Activated CD4-positive, alpha-beta memory T cell treated with anti-CD3 and anti-CD28 coated beads for 36 hours (primary cell): ENCODE results near the gene SAFB. TPM values are rescaled to one million over a fixed set of nuclear protein-coding genes. Genes with fewer than 3 reads are reported as not detected.

Source experiments
- CTCF ChIA-PET: fragments of 350-600 bp; sonication (Branson Sonifier 250); formaldehyde crosslinking; loops from one replicate; lab custom pipeline; 2021; ENCODE audit warnings: antibody characterized with exemption, inconsistent platforms; lab: Charles Lee
- POLR2A ChIA-PET: fragments of 350-600 bp; sonication (Branson Sonifier 250); formaldehyde crosslinking; loops from one replicate; lab custom pipeline; 2021; ENCODE audit warnings: antibody characterized with exemption; lab: Charles Lee
- DNase-seq: peaks from one replicate; pipeline ENCODE4 v3.0.0-alpha.2; 2020
- H3K27ac Mint-ChIP-seq: one replicate; pipeline ENCODE4 v1.8.0; 2021; ENCODE audit warnings: mixed read lengths
- H3K27me3 Mint-ChIP-seq: one replicate; pipeline ENCODE4 v1.8.0; 2021; ENCODE audit warnings: mixed read lengths
- H3K36me3 Mint-ChIP-seq: one replicate; pipeline ENCODE4 v1.8.0; 2021; ENCODE audit warnings: mixed read lengths
- H3K4me1 Mint-ChIP-seq: one replicate; pipeline ENCODE4 v1.8.0; 2021; ENCODE audit warnings: low read depth, mixed read lengths
- H3K4me3 Mint-ChIP-seq: one replicate; pipeline ENCODE4 v1.8.0; 2021; ENCODE audit warnings: mild to moderate bottlenecking, mixed read lengths
- H3K9me3 Mint-ChIP-seq: one replicate; pipeline ENCODE4 v1.8.0; 2021; ENCODE audit warnings: mixed read lengths
- intact Hi-C: fragments of 100-400 bp; cut with micrococcal nuclease; formaldehyde crosslinking; loops from one replicate; pipeline ENCODE4 v1.15.1; 2023
- total RNA-seq, 2 experiments: library from RNA; stranded (reverse); gene quantifications; one replicate each; pipeline ENCODE4 v1.2.3, GENCODE V29; 2021

Gene SAFB
- total RNA-seq, 2 experiments from 2014 or later = 103 to 113 TPM

DNA sequence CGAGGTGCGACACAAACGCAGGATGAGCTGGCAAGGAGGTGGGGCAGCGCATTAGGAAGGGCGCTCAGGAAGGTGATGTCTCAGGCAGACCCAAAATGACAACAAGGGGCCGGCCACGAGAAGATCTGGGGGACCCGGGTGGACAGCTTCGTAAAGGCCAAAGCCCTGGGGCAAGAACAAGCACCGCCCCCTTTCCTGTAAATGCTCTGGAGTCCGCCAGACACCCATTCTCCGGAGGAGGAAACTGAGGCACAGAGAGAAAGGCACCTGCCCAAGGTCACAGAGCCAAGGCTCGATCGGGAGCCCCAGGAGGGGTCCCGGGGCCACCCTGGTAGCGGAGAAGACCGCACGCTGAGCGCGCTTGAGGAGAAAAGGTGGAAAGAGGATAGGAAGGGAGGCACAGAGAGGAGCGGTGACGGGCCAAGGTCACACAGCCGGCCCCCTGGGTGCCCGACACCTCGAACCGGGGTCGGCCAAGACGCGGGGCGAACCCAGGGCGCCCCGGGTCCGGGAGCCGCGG is 878 bp upstream of the SAFB start:
- Mint-ChIP-seq H3K4me3 (peak overlapping the region; percentile 100), H3K27ac (peak overlapping the region; percentile 92), H3K9me3 (no peaks in the 10 kb centered on the region), H3K36me3 (peaks cover 67% of the 10 kb centered on the region), H3K27me3 (peaks cover 3% of the 10 kb centered on the region), H3K4me1 (peaks cover 66% of the 10 kb centered on the region)
- CTCF ChIA-PET = interaction anchor here (1.1 to 2.5 kb wide), 4 partner anchors 26 to 267 kb away, joined by 3 to 11 read pairs (median 5); partner anchors contain the start of genes NRTN and RPL36
- intact Hi-C loops = loop anchor here (1.0 to 2.0 kb wide), 2 partner anchors 169 to 282 kb away; partner anchors contain the start of genes DUS3L and VMAC
- POLR2A ChIA-PET = interaction anchor here (0.5 to 3.0 kb wide), 9 partner anchors 13 to 282 kb away, joined by 3 to 24 read pairs (median 5); partner anchors contain the start of genes CATSPERD, LONP1, NDUFA11 and RPL36
- DNase-seq = peak; percentile 50

- intact Hi-C loops = loop anchor here (1.0 to 2.0 kb wide), 3 partner anchors 57 to 167 kb away; partner anchors contain the start of genes CATSPERD, DUS3L, LONP1 and MICOS13
- Mint-ChIP-seq H3K27ac (peak overlapping the region; percentile 100), H3K27me3 (peaks cover 3% of the 10 kb centered on the region), H3K4me3 (peak overlapping the region; percentile 100), H3K36me3 (peaks cover 64% of the 10 kb centered on the region), H3K9me3 (no peaks in the 10 kb centered on the region), H3K4me1 (peaks cover 67% of the 10 kb centered on the region)
- CTCF ChIA-PET = interaction anchor here (0.6 to 2.5 kb wide), 5 partner anchors 11 to 196 kb away, joined by 3 to 11 read pairs (median 4); partner anchors contain the start of genes CATSPERD, LONP1, NRTN and RPL36
- peak; percentile 18 for DNase-seq
- POLR2A ChIA-PET = interaction anchor here (0.7 to 3.0 kb wide), 8 partner anchors 12 to 280 kb away, joined by 3 to 24 read pairs (median 6); partner anchors contain the start of genes CATSPERD, LONP1, NDUFA11 and RPL36
Measured at GRCh38 chr19:5623397-5624017, 624 bp downstream of the SAFB start.

GRCh38 chr19:5624018-5624663 is 1.3 kb downstream of the SAFB start:
- CTCF ChIA-PET = interaction anchor here (1.4 kb wide), 1 partner anchor 65 kb away, joined by 6 read pairs; the partner anchor contains the start of gene RPL36
- peak; percentile 29 for DNase-seq
- H3K4me3 Mint-ChIP-seq = peak overlapping the region; percentile 100

GRCh38 chr19:5624741-5625278 is 1.9 kb downstream of the SAFB start:
- ChIA-PET POLR2A (no interaction called here), CTCF (interaction anchor here (1.4 kb wide), 1 partner anchor 65 kb away, joined by 6 read pairs; the partner anchor contains the start of gene RPL36)
- intact Hi-C loops = no loop called here
- Mint-ChIP-seq H3K4me1 (peaks cover 69% of the 10 kb centered on the region), H3K27me3 (peaks cover 3% of the 10 kb centered on the region), H3K4me3 (peak overlapping the region; percentile 100), H3K36me3 (peaks cover 65% of the 10 kb centered on the region), H3K27ac (peak overlapping the region; percentile 100), H3K9me3 (no peaks in the 10 kb centered on the region)
- DNase-seq = no peak

More at GRCh38 chr19:5624018-5624663, 1.3 kb downstream of the SAFB start:
- H3K36me3 Mint-ChIP-seq = peaks cover 66% of the 10 kb centered on the region
- intact Hi-C loops = no loop called here
- H3K27ac Mint-ChIP-seq = peak overlapping the region; percentile 100
- POLR2A ChIA-PET = no interaction called here
- H3K27me3 Mint-ChIP-seq = peaks cover 3% of the 10 kb centered on the region
- peaks cover 67% of the 10 kb centered on the region for H3K4me1 Mint-ChIP-seq
- no peaks in the 10 kb centered on the region for H3K9me3 Mint-ChIP-seq

DNA sequence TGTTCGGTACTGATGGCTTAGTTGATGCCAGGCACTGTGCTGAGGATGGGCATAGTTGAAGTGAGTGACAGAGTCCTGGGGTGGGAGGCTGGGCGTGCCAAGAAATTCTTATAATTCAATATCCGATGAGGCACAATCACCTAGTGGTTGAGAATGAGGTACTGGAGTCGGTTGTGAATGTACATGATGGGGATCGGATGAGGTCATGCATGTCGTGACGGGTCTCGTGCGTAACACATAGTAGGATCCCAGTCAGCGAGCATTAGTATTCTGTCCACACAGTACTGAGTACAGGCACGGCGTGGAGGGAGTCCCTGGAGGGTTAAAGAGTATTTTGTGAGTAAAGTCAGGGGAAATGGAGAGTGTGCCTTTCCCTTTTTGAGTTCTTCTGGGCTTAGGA is 2.8 kb downstream of the SAFB start:
- Mint-ChIP-seq H3K4me3 (peak overlapping the region; percentile 100), H3K4me1 (peaks cover 62% of the 10 kb centered on the region), H3K27me3 (peaks cover 3% of the 10 kb centered on the region), H3K27ac (peak overlapping the region; percentile 18), H3K9me3 (no peaks in the 10 kb centered on the region), H3K36me3 (peaks cover 64% of the 10 kb centered on the region)
- intact Hi-C loops = no loop called here
- ChIA-PET POLR2A (no interaction called here), CTCF (interaction anchor here (1.2 kb wide), 1 partner anchor 64 kb away, joined by 3 read pairs; no protein-coding TSS in a partner anchor)
- no peak for DNase-seq

GRCh38 chr19:5627395-5627904 is 4.6 kb downstream of the SAFB start:
- POLR2A ChIA-PET = interaction anchor here (0.6 kb wide), 1 partner anchor 11 kb away, joined by 3 read pairs; no protein-coding TSS in a partner anchor
- Mint-ChIP-seq H3K9me3 (no peaks in the 10 kb centered on the region), H3K36me3 (peaks cover 67% of the 10 kb centered on the region), H3K4me1 (peaks cover 67% of the 10 kb centered on the region), H3K27me3 (peaks cover 3% of the 10 kb centered on the region), H3K4me3 (no peak overlapping the region), H3K27ac (peak overlapping the region; percentile 47)
- CTCF ChIA-PET = interaction anchor here (0.7 to 0.9 kb wide), 2 partner anchors 38 to 177 kb away, joined by 3 read pairs; partner anchors contain the start of gene NRTN
- intact Hi-C loops = no loop called here
- DNase-seq = peak; percentile 69

DNA sequence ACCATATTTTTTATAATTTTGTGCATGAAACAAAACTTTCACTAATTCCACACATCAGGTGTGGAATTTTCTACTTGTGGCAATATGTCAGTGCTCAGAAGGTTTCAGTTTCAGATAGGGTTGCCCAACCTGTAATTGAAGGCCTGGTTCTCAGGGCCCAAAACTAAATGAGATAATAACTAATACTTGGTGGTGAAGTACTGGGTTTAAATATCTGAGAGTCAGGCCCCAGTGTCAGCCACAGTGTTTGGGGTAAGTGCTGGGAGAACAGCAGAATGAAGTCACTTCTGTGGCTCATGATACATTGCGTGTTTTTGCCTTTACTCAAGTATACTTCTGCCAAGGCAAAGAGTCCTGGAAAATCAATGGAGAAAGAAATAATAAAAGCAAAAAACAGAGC is 5.6 kb downstream of the SAFB start:
- Mint-ChIP-seq H3K4me1 (peaks cover 76% of the 10 kb centered on the region), H3K27ac (peak overlapping the region; percentile 51), H3K36me3 (peaks cover 63% of the 10 kb centered on the region), H3K4me3 (no peak overlapping the region), H3K9me3 (no peaks in the 10 kb centered on the region), H3K27me3 (no peaks in the 10 kb centered on the region)
- intact Hi-C loops = no loop called here
- ChIA-PET CTCF (no interaction called here), POLR2A (no interaction called here)
- no peak for DNase-seq

DNA sequence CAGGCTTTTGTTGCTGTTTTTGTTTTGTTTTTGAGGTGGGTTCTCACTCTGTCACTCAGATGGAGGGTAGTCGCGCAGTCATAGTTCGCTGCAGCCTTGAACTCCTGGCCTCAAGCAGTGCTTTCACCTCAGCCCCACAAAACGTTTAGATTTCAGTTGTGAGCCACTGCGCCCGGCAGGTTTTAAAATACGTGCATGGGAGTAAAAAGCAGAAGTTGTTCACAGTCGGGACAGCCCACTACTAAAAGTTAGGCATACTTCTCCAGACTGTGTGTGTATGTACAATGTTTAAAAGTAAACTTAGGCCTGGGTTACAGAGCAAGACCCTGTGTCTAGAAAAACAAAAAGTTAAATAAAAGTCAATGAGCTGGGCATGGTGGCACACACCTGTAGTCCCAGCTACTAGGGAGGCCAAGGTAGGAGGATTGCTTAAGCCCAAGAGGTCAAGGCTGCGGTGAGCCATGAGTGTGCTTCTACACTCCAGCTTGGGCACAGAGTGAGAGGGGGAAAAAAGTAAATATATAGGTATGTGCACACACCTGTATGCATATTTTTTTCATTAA is 6.1 kb downstream of the SAFB start:
- Mint-ChIP-seq H3K4me1 (peaks cover 80% of the 10 kb centered on the region), H3K36me3 (peaks cover 61% of the 10 kb centered on the region), H3K4me3 (no peak overlapping the region), H3K9me3 (no peaks in the 10 kb centered on the region), H3K27me3 (no peaks in the 10 kb centered on the region), H3K27ac (peak overlapping the region; percentile 51)
- no peak for DNase-seq
- intact Hi-C loops = no loop called here
- ChIA-PET POLR2A (no interaction called here), CTCF (no interaction called here)

GRCh38 chr19:5631567-5632240 is 8.8 kb downstream of the SAFB start:
- peaks cover 35% of the 10 kb centered on the region for H3K36me3 Mint-ChIP-seq
- CTCF ChIA-PET = no interaction called here
- DNase-seq = no peak
- POLR2A ChIA-PET = no interaction called here
- peak overlapping the region; percentile 10 for H3K27ac Mint-ChIP-seq
- no peaks in the 10 kb centered on the region for H3K27me3 Mint-ChIP-seq
- H3K4me1 Mint-ChIP-seq = peaks cover 68% of the 10 kb centered on the region
- intact Hi-C loops = no loop called here
- H3K9me3 Mint-ChIP-seq = no peaks in the 10 kb centered on the region
- H3K4me3 Mint-ChIP-seq = no peak overlapping the region

- Mint-ChIP-seq H3K9me3 (no peaks in the 10 kb centered on the region), H3K4me1 (peaks cover 63% of the 10 kb centered on the region), H3K36me3 (peaks cover 34% of the 10 kb centered on the region), H3K27ac (no peak overlapping the region), H3K4me3 (no peak overlapping the region), H3K27me3 (no peaks in the 10 kb centered on the region)
- no peak for DNase-seq
- intact Hi-C loops = no loop called here
- ChIA-PET CTCF (no interaction called here), POLR2A (no interaction called here)
Measured at GRCh38 chr19:5632241-5632612, 9.3 kb downstream of the SAFB start.

GRCh38 chr19:5632657-5633056 is 9.8 kb downstream of the SAFB start:
- DNase-seq = no peak
- POLR2A ChIA-PET = no interaction called here
- Mint-ChIP-seq H3K27ac (no peak overlapping the region), H3K27me3 (no peaks in the 10 kb centered on the region), H3K4me3 (no peak overlapping the region), H3K36me3 (peaks cover 32% of the 10 kb centered on the region), H3K4me1 (peaks cover 61% of the 10 kb centered on the region), H3K9me3 (no peaks in the 10 kb centered on the region)
- intact Hi-C loops = no loop called here
- CTCF ChIA-PET = no interaction called here
